Measurements from ENCODE around the gene PRSS33.

PRSS33 gene

DNA sequence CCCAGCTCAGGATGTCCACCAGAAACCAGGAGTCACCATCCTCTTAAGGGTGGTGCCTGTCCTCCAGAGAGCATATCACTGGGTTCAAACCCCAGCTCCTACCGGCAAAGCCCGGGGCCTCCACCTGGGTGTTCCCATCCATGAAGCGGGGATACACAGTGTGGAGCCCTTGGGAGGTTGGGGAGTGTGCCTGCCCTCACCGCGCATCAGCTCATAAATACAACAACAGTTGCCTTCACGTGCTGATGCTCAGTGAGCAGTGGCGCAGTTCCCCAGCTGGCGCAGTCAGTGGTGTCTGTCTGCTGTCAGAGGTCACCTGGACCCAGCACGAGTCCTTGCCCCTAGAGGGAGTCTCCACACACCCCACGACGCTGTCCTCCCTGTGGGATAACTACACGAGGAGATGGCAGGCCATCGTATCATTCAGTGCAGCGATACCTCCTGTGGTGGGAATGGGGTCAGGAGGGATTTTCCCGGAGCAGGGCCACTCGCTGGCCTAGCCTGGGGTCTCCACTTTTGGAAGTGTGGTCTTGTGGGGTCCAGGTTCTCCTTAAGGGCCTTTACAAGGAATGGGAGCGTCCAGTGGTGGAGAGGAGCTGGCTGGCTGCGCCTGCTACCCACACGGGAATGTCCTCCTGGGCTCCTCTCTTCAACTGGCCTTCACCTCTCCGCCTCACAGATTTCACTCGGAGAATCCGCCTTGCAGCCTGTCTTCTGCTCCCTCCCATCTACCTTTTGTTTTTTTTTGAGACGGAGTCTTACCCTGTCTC, 8.0 kb downstream of the PRSS33 start:
- in situ Hi-C loops (cut with HindIII; ENCODE audit: low sequenced_read_pairs), result no loop called here

DNA sequence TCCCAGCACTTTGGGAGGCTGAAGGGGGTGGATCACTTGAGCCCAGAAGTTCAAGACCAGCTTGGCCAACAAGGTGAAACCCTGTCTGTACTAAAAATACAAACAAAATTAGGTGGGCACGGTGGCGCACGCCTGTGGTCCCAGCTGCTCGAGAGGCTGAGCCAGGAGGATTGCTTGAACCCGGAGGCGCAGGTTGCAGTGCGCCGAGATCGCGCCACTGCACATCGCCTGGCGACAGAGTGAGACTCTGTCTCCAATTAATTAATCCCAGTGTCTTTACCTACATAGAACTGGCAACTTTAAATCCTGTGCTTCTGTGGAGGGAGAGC, 8.8 kb downstream of the PRSS33 start:
- in situ Hi-C loops (cut with HindIII; ENCODE audit: low sequenced_read_pairs), result no loop called here

DNA sequence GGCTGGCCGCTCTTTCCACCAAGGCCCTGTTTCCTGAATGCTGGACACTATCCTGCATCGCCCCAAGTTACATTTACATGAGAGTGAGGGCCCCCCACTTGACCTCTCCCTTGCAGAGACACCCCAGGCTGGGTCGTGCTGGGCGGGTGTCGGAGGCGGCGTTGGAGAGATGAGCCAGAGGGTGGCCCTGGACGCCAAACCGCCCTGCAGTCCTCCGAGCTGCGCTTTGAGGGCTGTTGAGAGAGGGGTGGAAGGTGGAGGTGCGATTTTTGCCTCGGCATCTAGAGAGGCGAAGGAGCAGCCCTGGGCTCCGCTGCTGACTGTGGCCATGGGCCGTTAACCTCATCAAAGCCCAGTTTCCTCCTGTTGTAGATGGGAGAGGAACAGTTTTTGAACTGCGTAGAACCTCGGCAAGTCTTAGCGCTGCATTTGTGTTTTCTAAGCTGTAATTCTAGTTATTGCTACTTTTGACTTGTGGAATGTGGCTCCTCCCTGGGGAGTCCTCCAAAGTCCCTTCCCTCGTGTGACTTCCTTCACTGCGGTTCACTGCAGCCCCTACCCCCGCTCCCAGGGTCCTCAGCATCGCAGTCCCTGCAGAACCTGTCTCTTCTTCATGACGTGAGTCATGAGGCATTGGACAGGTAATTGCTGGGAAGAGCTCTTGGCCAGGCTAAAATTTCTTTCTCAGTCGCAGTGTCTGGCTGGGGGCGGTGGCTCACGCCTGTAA, 9.3 kb downstream of the PRSS33 start:
- in situ Hi-C loops (cut with HindIII; ENCODE audit: low sequenced_read_pairs), result no loop called here

DNA sequence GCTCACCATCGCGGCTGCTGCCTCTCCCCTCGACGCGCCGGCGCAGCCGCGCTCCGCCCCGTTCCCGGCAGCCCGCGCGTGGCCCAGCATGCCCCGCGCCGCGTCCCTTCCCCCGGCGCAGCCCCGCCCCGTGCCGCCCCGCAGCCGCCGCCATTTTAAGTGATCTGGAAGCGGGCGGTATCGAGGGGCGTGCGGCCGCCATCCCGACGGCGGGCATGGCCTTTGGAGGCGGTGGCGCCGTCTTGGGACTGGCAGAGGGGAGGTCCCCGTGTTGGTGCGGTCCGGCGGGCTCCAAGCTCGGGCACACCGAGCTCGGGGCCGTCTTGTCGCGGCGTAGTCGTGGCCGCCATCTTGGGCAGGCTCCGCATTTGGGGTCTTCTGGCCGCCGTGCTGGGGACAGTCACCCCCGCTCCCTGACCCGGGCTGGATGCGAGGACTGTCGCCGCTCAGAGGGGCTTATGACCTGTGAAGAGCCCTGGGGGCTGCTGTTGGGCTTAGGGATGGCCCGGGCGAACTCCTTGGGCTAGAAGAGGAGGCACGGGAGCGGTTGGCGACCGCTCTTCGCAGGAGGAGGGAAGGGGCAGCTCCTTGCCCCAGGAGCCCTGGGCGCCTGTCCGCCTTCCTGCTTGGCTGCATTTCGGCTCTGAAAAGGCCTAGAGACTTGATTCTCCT, 10.0 kb downstream of the PRSS33 start, which contains the start of gene ELOB:
Gene ELOB (minus strand): TSS at position 50 of the 672 bp plus-strand sequence. CDS start 41 bp downstream, at position 9.
- in situ Hi-C loops (cut with HindIII; ENCODE audit: low sequenced_read_pairs), result no loop called here

GRCh38 chr16:2776500-2777139, 10.7 kb downstream of the PRSS33 start:
- in situ Hi-C loops (cut with HindIII; ENCODE audit: low sequenced_read_pairs), result no loop called here

DNA sequence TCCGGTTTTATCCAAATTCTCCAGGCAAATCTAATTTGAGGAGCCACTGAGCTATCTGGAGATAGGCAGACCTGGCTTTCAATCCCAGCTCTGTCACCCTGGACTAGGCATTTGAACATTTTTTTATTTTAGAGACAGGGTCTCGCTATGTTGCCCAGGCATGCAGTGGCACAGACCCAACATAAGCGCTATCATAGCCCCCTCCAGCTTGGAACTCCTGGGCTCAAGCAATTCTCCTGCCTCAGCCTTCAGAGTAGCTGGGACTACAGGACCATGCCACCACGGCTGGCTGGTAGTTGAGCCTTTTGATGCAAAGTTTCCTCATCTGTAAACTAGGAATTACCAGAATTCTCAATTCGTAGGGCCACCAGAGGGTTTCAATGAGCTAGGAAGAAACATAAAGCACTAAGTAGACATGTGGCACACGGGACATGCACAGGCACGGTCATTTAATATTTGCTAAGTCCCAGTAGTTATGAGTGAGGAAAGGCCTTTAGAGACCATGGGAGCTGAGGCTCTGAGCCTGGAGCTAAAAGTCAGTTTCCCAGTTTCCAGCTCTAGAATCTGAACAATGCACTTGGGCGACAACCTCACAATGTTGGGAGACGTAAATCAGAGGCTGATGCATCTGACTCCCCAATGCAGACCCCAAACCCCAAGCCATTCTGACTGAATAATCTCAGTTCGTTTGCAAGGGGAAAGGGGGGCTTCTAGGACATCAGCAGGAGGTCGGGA, 11.4 kb downstream of the PRSS33 start:
- in situ Hi-C loops (cut with HindIII; ENCODE audit: low sequenced_read_pairs), result no loop called here

DNA sequence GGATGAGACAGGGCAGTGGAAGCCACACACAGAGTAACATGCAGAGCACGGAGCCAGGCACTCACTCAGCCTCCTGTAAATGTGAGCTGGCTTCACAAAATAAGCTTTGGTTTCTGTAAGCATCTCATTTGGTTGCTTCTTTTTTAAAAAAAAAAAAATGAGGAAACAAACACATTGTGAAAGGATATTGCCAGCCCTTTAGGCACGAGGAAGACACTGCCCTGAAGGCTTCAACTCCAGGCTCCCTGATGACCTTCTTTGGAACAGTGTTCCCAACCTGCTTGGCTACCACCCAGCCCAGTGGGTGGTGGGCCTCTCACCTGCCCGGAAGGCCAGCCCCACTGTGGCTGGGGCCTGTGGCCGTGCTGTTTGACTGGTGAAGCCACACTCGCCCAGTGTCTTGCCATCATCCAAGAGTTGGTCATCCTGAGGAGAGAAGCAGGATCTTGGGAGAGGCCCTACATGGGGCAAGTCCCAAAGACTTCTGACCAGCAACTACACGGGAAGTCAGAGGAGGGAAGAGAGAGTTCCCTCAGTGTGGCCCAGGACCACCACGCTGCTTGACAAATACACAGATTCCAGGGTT, 12.1 kb downstream of the PRSS33 start:
- in situ Hi-C loops (cut with HindIII; ENCODE audit: low sequenced_read_pairs), result no loop called here

- in situ Hi-C loops (cut with HindIII; ENCODE audit: low sequenced_read_pairs), result loop anchor here (5.0 kb wide), 3 partner anchors 82 to 148 kb away; no protein-coding TSS in a partner anchor
Observed at GRCh38 chr16:2774161-2774891, 13.0 kb downstream of the PRSS33 start.

- in situ Hi-C loops (cut with HindIII; ENCODE audit: low sequenced_read_pairs), result loop anchor here (5.0 kb wide), 3 partner anchors 81 to 149 kb away; no protein-coding TSS in a partner anchor
Observed at GRCh38 chr16:2773188-2773968, 14.0 kb downstream of the PRSS33 start.

DNA sequence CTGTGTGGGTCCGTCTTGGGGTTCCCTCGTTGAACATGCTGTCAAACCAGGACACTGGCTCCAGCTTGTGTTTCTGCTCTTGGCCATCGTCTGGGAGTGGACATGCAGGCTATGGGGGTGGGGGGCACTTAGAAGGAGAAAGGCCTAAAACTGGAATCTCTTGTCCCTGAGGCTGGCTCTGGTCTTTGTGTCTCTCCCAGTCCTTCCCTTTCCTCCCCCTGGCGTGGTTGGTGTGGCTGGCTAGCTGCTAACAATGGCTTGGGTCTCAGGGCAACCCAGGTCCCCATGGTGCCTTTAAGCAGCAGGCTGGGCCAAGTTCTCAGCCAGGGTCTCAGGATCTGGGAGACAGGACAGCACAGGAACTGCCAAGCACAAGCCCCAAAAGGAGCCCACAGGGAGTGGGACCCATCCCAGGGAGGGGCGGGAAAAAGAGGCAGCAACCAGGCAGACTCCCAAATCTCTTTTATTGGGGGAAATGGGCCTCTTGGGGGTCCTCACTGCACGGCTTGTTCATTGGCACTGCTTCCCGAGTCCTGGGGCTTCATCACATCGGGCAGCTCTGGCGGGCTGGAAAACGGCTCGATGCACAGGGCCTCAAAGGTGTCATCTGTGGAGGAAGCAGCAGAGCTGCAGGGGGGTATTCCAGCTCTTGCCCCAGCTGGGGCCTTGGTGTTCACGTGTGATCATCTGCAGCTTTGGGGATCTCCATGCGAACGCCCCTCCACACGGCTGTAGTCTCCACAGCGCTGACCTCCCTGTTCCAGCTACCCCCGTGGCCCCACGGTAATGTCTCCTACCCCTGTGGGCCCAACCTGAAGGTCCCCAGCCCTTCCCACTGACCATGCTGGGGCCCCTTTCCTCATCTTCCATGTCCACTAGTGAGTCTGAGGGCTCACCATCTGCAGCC, 15.6 kb downstream of the PRSS33 start:
- in situ Hi-C loops (cut with HindIII; ENCODE audit: low sequenced_read_pairs), result loop anchor here (5.0 kb wide), 3 partner anchors 79 to 151 kb away; no protein-coding TSS in a partner anchor

GRCh38 chr16:2770057-2770951, 17.1 kb downstream of the PRSS33 start:
- in situ Hi-C loops (cut with HindIII; ENCODE audit: low sequenced_read_pairs), result loop anchor here (5.0 kb wide), 3 partner anchors 78 to 152 kb away; no protein-coding TSS in a partner anchor

- in situ Hi-C loops (cut with HindIII; ENCODE audit: low sequenced_read_pairs), result loop anchor here (5.0 kb wide), 3 partner anchors 77 to 153 kb away; no protein-coding TSS in a partner anchor
Observed at GRCh38 chr16:2769675-2770056, 17.7 kb downstream of the PRSS33 start.

- in situ Hi-C loops (cut with HindIII; ENCODE audit: low sequenced_read_pairs), result no loop called here
Observed at GRCh38 chr16:2769100-2769529, 18.2 kb downstream of the PRSS33 start.

GRCh38 chr16:2768403-2769089, 18.8 kb downstream of the PRSS33 start:
- in situ Hi-C loops (cut with HindIII; ENCODE audit: low sequenced_read_pairs), result no loop called here

DNA sequence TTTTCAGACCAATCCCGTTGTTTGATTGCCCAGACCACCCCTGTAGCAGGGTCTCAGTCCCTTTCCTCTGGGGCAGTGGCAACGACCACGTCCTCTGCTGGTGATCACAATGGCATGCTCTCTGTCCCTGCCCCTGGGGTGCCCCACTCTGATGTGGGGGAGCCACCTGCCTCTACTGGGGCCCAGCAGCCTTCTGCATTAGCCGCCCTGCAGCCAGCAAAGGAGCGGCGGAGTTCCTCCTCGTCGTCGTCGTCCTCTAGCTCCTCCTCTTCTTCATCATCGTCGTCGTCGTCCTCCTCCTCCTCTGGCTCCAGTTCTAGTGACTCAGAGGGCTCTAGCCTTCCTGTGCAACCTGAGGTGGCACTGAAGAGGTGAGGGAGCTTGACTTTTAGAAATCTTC, 19.5 kb downstream of the PRSS33 start:
- in situ Hi-C loops (cut with HindIII; ENCODE audit: low sequenced_read_pairs), result no loop called here
